HUES6 (cell line): ENCODE data around the gene SALL4.
"Not testable (repeated sequence)": the region's sequence is repeated elsewhere in the genome, so short reads cannot be mapped to it uniquely, and the experiment has no call there.

Experiments used
- H3K27ac ChIP-seq: 2 replicates; pipeline ENCODE4 v1.7.0; 2013; ENCODE audit warnings: low read depth, mild to moderate bottlenecking, low read length, inconsistent platforms
- H3K27me3 ChIP-seq: 2 replicates; pipeline ENCODE4 v1.6.1; 2013; ENCODE audit warnings: low read length; ENCODE audit not compliant: control insufficient read depth, insufficient read depth
- H3K36me3 ChIP-seq: 2 replicates; pipeline ENCODE4 v1.6.1; 2013; ENCODE audit warnings: low read length; ENCODE audit not compliant: control insufficient read depth, insufficient read depth
- H3K4me1 ChIP-seq: 2 replicates; pipeline ENCODE4 v1.6.1; 2013; ENCODE audit warnings: low read length; ENCODE audit not compliant: control insufficient read depth, insufficient read depth
- H3K4me3 ChIP-seq: 2 replicates; pipeline ENCODE4 v1.5.1; 2013; ENCODE audit warnings: low read depth, low read length
- H3K9ac ChIP-seq: one replicate; pipeline ENCODE4 v1.6.1; 2013; ENCODE audit warnings: mild to moderate bottlenecking, low read length
- H3K9me3 ChIP-seq: 2 replicates; pipeline ENCODE4 v1.6.1; 2013; ENCODE audit warnings: low read depth, low read length; ENCODE audit not compliant: control insufficient read depth, insufficient read depth

The SALL4 gene

GRCh38 chr20:51763965-51764602 is 38.2 kb downstream of the SALL4 start:
- Histone ChIP-seq H3K4me1 (peaks cover 4% of the 10 kb centered on the region), H3K4me3 (no peak overlapping the region), H3K36me3 (no peaks in the 10 kb centered on the region), H3K27me3 (peaks cover 4% of the 10 kb centered on the region; the same call in 1 of the 2 replicates), H3K9me3 (peaks cover 3% of the 10 kb centered on the region; the same call in 1 of the 2 replicates), H3K27ac (no peak overlapping the region), H3K9ac (no peak overlapping the region)

- no peak overlapping the region for H3K4me3 ChIP-seq
- H3K27ac ChIP-seq: no peak overlapping the region
- H3K27me3 ChIP-seq: no peaks in the 10 kb centered on the region
- H3K36me3 ChIP-seq: no peaks in the 10 kb centered on the region
- peaks cover 4% of the 10 kb centered on the region for H3K4me1 ChIP-seq
- peaks cover 3% of the 10 kb centered on the region; the same call in 1 of the 2 replicates for H3K9me3 ChIP-seq
- no peak overlapping the region for H3K9ac ChIP-seq
Observed at GRCh38 chr20:51760905-51761546, 41.3 kb downstream of the SALL4 start.

- Histone ChIP-seq H3K4me3 (no peak overlapping the region), H3K4me1 (peaks cover 4% of the 10 kb centered on the region), H3K27me3 (no peaks in the 10 kb centered on the region), H3K9ac (no peak overlapping the region), H3K36me3 (no peaks in the 10 kb centered on the region), H3K9me3 (peaks cover 3% of the 10 kb centered on the region; the same call in 1 of the 2 replicates), H3K27ac (no peak overlapping the region)
Observed at GRCh38 chr20:51759769-51760510, 42.4 kb downstream of the SALL4 start.

GRCh38 chr20:51758978-51759544 is 43.3 kb downstream of the SALL4 start:
- peaks cover 4% of the 10 kb centered on the region for H3K4me1 ChIP-seq
- no peak overlapping the region for H3K9ac ChIP-seq
- no peak overlapping the region for H3K4me3 ChIP-seq
- H3K27ac ChIP-seq: no peak overlapping the region
- H3K36me3 ChIP-seq: no peaks in the 10 kb centered on the region
- no peaks in the 10 kb centered on the region for H3K27me3 ChIP-seq
- H3K9me3 ChIP-seq: peaks cover 3% of the 10 kb centered on the region; the same call in 1 of the 2 replicates

GRCh38 chr20:51757226-51757625 is 45.1 kb downstream of the SALL4 start:
- no peak overlapping the region for H3K9ac ChIP-seq

GRCh38 chr20:51756653-51757052 is 45.7 kb downstream of the SALL4 start:
- no peak overlapping the region for H3K4me3 ChIP-seq
- H3K4me1 ChIP-seq: peaks cover 4% of the 10 kb centered on the region
- H3K9me3 ChIP-seq: no peaks in the 10 kb centered on the region
- H3K36me3 ChIP-seq: no peaks in the 10 kb centered on the region
- no peaks in the 10 kb centered on the region for H3K27me3 ChIP-seq
- H3K9ac ChIP-seq: no peak overlapping the region
- no peak overlapping the region for H3K27ac ChIP-seq

More at GRCh38 chr20:51757226-51757625, 45.1 kb downstream of the SALL4 start:
- no peak overlapping the region for H3K27ac ChIP-seq
- peaks cover 4% of the 10 kb centered on the region for H3K4me1 ChIP-seq
- peaks cover 3% of the 10 kb centered on the region; the same call in 1 of the 2 replicates for H3K9me3 ChIP-seq
- no peaks in the 10 kb centered on the region for H3K27me3 ChIP-seq
- H3K36me3 ChIP-seq: no peaks in the 10 kb centered on the region
- no peak overlapping the region for H3K4me3 ChIP-seq

GRCh38 chr20:51753220-51753619 is 49.1 kb downstream of the SALL4 start:
- H3K36me3 ChIP-seq, H3K9ac ChIP-seq, H3K4me3 ChIP-seq, H3K27ac ChIP-seq, H3K9me3 ChIP-seq, H3K27me3 ChIP-seq, H3K4me1 ChIP-seq: not testable (repeated sequence)

GRCh38 chr20:51752343-51752951 is 49.9 kb downstream of the SALL4 start:
- no peak overlapping the region for H3K4me3 ChIP-seq
- no peak overlapping the region for H3K27ac ChIP-seq
- no peaks in the 10 kb centered on the region for H3K9me3 ChIP-seq
- no peak overlapping the region for H3K9ac ChIP-seq
- peaks cover 9% of the 10 kb centered on the region; the same call in 1 of the 2 replicates for H3K4me1 ChIP-seq
- H3K27me3 ChIP-seq: no peaks in the 10 kb centered on the region
- no peaks in the 10 kb centered on the region for H3K36me3 ChIP-seq

GRCh38 chr20:51750770-51751388 is 51.4 kb downstream of the SALL4 start:
- H3K36me3 ChIP-seq: no peaks in the 10 kb centered on the region
- H3K27me3 ChIP-seq: no peaks in the 10 kb centered on the region
- no peak overlapping the region for H3K4me3 ChIP-seq
- H3K9ac ChIP-seq: no peak overlapping the region
- H3K9me3 ChIP-seq: no peaks in the 10 kb centered on the region
- H3K27ac ChIP-seq: no peak overlapping the region
- H3K4me1 ChIP-seq: peaks cover 9% of the 10 kb centered on the region; the same call in 1 of the 2 replicates

GRCh38 chr20:51750037-51750769 is 52.1 kb downstream of the SALL4 start:
- H3K27me3 ChIP-seq: no peaks in the 10 kb centered on the region
- no peaks in the 10 kb centered on the region for H3K9me3 ChIP-seq
- H3K9ac ChIP-seq: no peak overlapping the region
- H3K27ac ChIP-seq: no peak overlapping the region
- H3K36me3 ChIP-seq: no peaks in the 10 kb centered on the region
- H3K4me1 ChIP-seq: peaks cover 9% of the 10 kb centered on the region; the same call in 1 of the 2 replicates
- H3K4me3 ChIP-seq: no peak overlapping the region
